Measurements from ENCODE around the gene OR4F15. TPM values are rescaled to one million over a fixed set of nuclear protein-coding genes. Genes with fewer than 3 reads are reported as not detected.

OR4F15 gene
- total and polyA plus RNA-seq, 2 of the 4 experiments (the other 2 are of a cell fraction) = 0.36 TPM; not detected in 1

GRCh38 chr15:101803209-101803608 lies 8.8 kb upstream of the OR4F15 start, which contains the start of gene OR4F6:
TSS of gene OR4F6 (plus strand) at chr15:101803509. CDS start at chr15:101805720, 2,211 bp downstream.
- H3K23ac ChIP-seq (ENCODE audit: low read depth, low read length) = peak within 1 kb of the TSS; percentile 53
- H4K20me1 ChIP-seq (ENCODE audit: insufficient read depth, low read length) = no peaks in the 10 kb centered on the region
- no peak within 1 kb of the TSS for H3K27ac ChIP-seq (ENCODE audit: insufficient read depth, low read length)
- ChIA-PET POLR2A (ENCODE audit: unreplicated experiment) (no interaction called here), CTCF (no interaction called here)
- H3K27me3 ChIP-seq (ENCODE audit: control insufficient read depth, insufficient read depth, low read length) = no peaks in the 10 kb centered on the region
- intact Hi-C loops (cut with micrococcal nuclease) = no loop called here
- H4K91ac ChIP-seq (ENCODE audit: insufficient read depth, low read depth, low read length) = peak within 1 kb of the TSS; percentile 62; the same call in 1 of the 2 replicates
- ATAC-seq (ENCODE audit: low read depth) = no peak
- peak within 1 kb of the TSS; percentile 60 for H2BK120ac ChIP-seq (ENCODE audit: low read depth, low read length)
- no peak within 1 kb of the TSS for H3K56ac ChIP-seq (ENCODE audit: extremely low read depth, insufficient read depth, low read length)
- peak within 1 kb of the TSS; percentile 84 for H3K18ac ChIP-seq (ENCODE audit: low read depth, low read length)
- peak within 1 kb of the TSS; percentile 25; the same call in 2 of the 3 replicates for H2BK15ac ChIP-seq (ENCODE audit: low read depth, low read length)
- H2BK20ac ChIP-seq (ENCODE audit: low read depth, low read length) = peak within 1 kb of the TSS; percentile 87
- 86% methylated on average over 1 of the region's 2 CpGs; no CpG with 5 or more reads in 1 of the 2 experiments for whole genome bisulfite sequencing, 2 experiments (ENCODE audit: extremely low coverage in 2 of 2, insufficient read length in 1 of 2)
- peak within 1 kb of the TSS; percentile 78 for H3K4ac ChIP-seq (ENCODE audit: low read depth, low read length)
- in situ Hi-C loops (cut with MboI; ENCODE audit: low sequenced_read_pairs) = no loop called here
- no peaks in the 10 kb centered on the region for H3K36me3 ChIP-seq (ENCODE audit: control insufficient read depth, insufficient read depth, low read length)
- H3K79me1 ChIP-seq (ENCODE audit: low read depth in 1 of 2, low read length in 2 of 2) = no peaks in the 10 kb centered on the region
- peaks cover 10% of the 10 kb centered on the region for H3K4me1 ChIP-seq (ENCODE audit: control insufficient read depth, insufficient read depth, low read length)
- H2AFZ ChIP-seq (replicated peaks; ENCODE audit: low read length, poor library complexity) = no peak within 1 kb of the TSS
- 0 out of 2 replicates have a peak, but pooled peaks cover 3% of the 10 kb centered on the region for H3K9me1 ChIP-seq (ENCODE audit: insufficient read depth, low read length)
- H2AK5ac ChIP-seq (ENCODE audit: low read depth, low read length) = peak within 1 kb of the TSS; percentile 83; the same call in 1 of the 2 replicates
- no peak for TF ChIP-seq SMC3 (IDR thresholded peaks at IDR 0.05; ENCODE audit: low read depth, low read length)
- H2AK9ac ChIP-seq (replicated peaks; ENCODE audit: low read depth, low read length, poor library complexity) = no peak within 1 kb of the TSS
- peak within 1 kb of the TSS; percentile 86 for H2BK5ac ChIP-seq (ENCODE audit: low read depth, low read length, poor library complexity, severe bottlenecking)
- H3K9ac ChIP-seq (ENCODE audit: low read depth, low read length) = no peak within 1 kb of the TSS
- DNase-seq = no peak
- peak within 1 kb of the TSS; percentile 78 for H4K5ac ChIP-seq (ENCODE audit: low read depth, low read length)
- dilution Hi-C loops (cut with HindIII; ENCODE audit: low sequenced_read_pairs, unreplicated experiment) = no loop called here
- BruUV-seq (replicated peaks) = no TSS peak
- H3K4me2 ChIP-seq (ENCODE audit: low read depth, low read length) = peak within 1 kb of the TSS; percentile 55; the same call in 1 of the 2 replicates
- peak within 1 kb of the TSS in 1 of 2 experiments; percentile 29; a peak in 2 of 4 replicates for H4K8ac ChIP-seq (ENCODE audit: low read depth in 2 of 2, low read length in 2 of 2)
- no peak within 1 kb of the TSS for H3K4me3 ChIP-seq (ENCODE audit: insufficient read depth, low read depth, low read length)
- peak within 1 kb of the TSS; percentile 77 for H3K14ac ChIP-seq (replicated peaks; ENCODE audit: low read depth, low read length)
- 0 out of 2 replicates have a peak, but pooled peaks cover 2% of the 10 kb centered on the region for H3K9me3 ChIP-seq (ENCODE audit: control insufficient read depth, insufficient read depth, low read length)

Measured in IMR-90 (cell line).